Epithelial cell of esophagus (primary cell): ENCODE data around the gene CIC.

Experiments used
- DNase-seq: peaks from one replicate; pipeline ENCODE4 v3.0.0; 2010; ENCODE audit warnings: low read depth
- H3K4me3 ChIP-seq: 2 replicates; pipeline ENCODE4 v1.5.1; 2011; ENCODE audit warnings: mild to moderate bottlenecking, low read length, control low read depth
- CTCF ChIP-seq: IDR thresholded peaks from 2 replicates; pipeline ENCODE4 v1.5.1; 2011; ENCODE audit warnings: low read depth, mild to moderate bottlenecking, low read length, control low read depth, inconsistent platforms; ENCODE audit not compliant: insufficient read depth; ENCODE audit errors: missing control alignments

Gene CIC

GRCh38 chr19:42281146-42281826 is 12.2 kb downstream of the CIC start:
- no peak for TF ChIP-seq CTCF
- peak overlapping the region; percentile 76 for H3K4me3 ChIP-seq
- DNase-seq: peak; percentile 79

DNA sequence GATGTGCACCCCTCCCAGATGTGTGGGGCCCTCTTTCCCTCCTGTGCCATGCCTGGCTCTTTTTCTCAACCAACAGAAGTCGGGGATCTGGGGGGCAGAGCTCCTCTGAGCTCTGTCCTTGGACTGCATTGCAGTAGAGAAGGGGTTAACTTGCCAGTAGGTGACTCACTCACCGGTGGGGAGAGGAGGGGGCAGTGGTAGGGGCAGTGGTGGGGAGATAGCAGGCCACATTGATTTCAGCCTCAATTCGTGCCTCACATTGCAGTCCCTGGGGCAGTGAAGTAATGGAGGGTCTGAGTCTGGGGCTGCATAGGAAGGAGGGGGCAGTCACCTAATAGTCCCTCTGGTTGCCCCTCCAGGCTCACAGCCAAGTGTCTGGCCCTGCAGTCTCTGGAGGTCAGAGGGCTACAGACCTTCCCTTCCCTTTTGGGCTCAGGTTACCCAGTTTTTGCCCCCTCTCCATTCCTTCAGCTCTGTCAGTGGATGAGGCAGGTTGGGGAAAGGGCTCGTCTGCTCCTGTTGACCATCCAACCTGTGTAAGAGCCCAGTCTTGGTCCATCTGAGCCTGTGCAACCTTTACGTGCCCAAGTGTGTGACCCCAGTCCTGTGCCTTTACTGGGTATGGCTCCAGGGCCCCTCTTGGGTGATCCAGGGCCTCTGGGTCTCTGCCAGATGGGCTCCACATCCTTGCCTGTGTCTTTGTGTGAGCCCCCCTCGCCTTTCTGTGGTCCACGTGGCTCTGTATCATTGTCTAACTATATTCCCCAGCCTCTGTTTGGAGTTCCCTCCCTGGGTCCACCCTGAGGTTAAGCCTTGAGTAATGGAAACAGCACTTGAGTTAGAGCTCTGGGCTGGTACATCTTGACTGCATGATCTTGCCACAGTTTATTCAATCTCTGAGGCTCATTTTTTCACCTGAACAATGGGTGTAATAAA is 13.0 kb downstream of the CIC start:
- no peak for DNase-seq
- H3K4me3 ChIP-seq: peak overlapping the region; percentile 76
- no peak for TF ChIP-seq CTCF

DNA sequence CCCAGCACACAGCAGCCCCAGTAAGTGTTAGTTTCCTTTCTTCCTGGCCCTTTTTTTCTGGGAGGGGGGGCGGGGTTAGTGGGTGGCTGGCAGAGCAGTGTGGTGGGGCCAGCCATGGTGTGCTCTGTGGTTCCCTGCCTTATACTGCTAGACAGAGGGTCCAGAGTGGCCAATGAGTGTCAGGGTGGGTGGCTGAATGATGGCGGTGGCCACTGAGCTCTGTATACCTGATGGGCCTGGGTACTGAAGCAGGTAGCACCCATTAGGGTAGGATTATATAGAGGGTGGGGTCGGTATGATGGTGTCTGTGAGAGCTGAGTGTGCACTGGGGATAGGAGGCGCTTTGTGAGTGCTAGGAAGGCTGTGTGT is 13.8 kb downstream of the CIC start:
- peak overlapping the region; percentile 30 for H3K4me3 ChIP-seq
- TF ChIP-seq CTCF: no peak
- no peak for DNase-seq

- peak; percentile 96 for DNase-seq
- peak overlapping the region; percentile 30 for H3K4me3 ChIP-seq
These were observed 14.4 kb downstream of the CIC start for GRCh38 chr19:42283188-42284065.

DNA sequence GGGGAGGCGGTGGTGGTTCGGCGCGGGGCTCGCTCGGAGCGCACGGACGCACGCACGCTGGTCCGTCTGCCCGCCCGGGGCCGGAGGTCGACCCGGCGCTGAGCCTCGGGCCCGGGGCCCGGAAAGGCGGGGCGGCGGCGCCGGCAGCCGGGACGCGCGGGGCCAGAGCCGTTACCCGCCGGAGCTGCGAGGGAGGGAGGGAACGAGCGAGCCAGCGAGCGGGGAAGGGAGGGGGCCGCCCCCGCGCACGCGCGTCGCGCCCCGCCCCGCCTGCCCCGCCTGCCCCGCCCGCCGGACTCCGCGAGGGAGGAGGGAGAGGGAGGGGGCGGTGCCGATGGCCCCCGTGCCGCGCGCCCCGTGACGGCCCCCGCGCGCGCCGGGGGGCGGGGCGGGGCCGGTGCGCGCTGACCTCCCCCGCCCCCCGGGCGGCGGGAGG is 15.0 kb downstream of the CIC start:
- TF ChIP-seq CTCF: no peak
- peak; percentile 77 for DNase-seq
- H3K4me3 ChIP-seq: no peak overlapping the region

More at GRCh38 chr19:42283188-42284065, 14.4 kb downstream of the CIC start:
- TF ChIP-seq CTCF: no peak

DNA sequence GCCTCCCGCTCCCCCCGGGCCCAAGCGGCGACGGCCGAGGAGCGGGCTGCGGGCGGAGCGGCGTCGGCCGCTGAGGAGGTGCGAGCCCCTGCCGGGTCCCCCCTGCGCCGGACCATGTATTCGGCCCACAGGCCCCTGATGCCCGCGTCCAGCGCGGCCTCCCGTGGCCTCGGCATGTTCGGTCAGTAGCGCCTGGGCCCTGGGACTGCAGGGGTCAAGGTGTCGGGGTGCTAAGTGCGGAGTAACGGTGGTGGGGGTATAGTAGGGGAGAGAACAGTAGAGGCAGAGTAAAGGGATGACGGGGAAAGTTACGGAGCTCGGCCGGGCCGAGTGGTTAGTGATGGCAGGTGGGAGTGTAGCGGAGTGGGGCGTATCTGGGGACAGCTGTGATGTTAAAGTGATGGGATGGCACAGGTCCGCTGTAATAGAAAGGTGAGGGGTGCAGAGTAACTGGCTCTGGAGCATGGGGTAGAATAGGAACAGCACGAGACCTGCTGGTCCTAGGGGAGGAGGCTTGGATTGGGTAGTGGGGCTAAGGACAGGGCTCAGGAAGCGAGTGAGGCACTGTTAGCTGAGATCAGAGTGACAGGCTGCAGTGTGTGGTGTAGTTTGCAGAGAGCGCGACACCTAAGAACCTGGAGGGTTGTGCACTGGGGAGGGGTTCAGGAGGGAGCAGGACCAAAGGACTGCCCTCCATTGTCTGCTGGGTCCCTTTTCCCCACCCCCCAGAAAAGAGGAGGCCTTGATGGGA is 15.7 kb downstream of the CIC start:
- H3K4me3 ChIP-seq: peak overlapping the region; percentile 54
- DNase-seq: no peak

More for the DNA sequence above, 15.7 kb downstream of the CIC start:
- TF ChIP-seq CTCF: no peak
